Liver (tissue), 3 donors: Measurements from ENCODE around the gene CELA2A.

Experiments
- EGR1 ChIP-seq, 2 donors: IDR thresholded peaks; 2 replicates each; pipeline ENCODE4 v1.6.1; 2016 to 2018; ENCODE audit warnings: antibody characterized with exemption in 2 of 2, low read depth in 2 of 2
- RAD21 ChIP-seq, 2 donors: IDR thresholded peaks; 2 replicates each; pipeline ENCODE4 v1.6.1; 2016; ENCODE audit warnings: antibody characterized with exemption in 2 of 2, mild to moderate bottlenecking in 2 of 2
- REST ChIP-seq: IDR thresholded peaks from 2 replicates; pipeline ENCODE4 v1.6.1; 2016; ENCODE audit warnings: antibody characterized with exemption, mild to moderate bottlenecking
- RXRA ChIP-seq, 2 donors: IDR thresholded peaks; 2 replicates each; pipeline ENCODE4 v1.6.1; 2017 to 2018; ENCODE audit warnings: antibody characterized with exemption in 2 of 2, mild to moderate bottlenecking in 1 of 2
- TAF1 ChIP-seq: conservative IDR thresholded peaks from 2 replicates; pipeline ENCODE4 v1.6.1; 2016; ENCODE audit warnings: antibody characterized with exemption, mild to moderate bottlenecking
- YY1 ChIP-seq: IDR thresholded peaks from 2 replicates; pipeline ENCODE4 v1.6.1; 2016; ENCODE audit warnings: antibody characterized with exemption, mild to moderate bottlenecking
- TF ChIP-seq, protein P1 (sequence below): fragments of 150-350 bp; IDR thresholded peaks from 2 replicates; pipeline ENCODE4 v1.5.1; 2017; ENCODE audit warnings: improper control_type of control experiment, low read depth, low read length; ENCODE audit not compliant: missing input control
- TF ChIP-seq, protein P2 (sequence below): IDR thresholded peaks from 2 replicates; pipeline ENCODE4 v1.6.1; 2016; ENCODE audit warnings: antibody characterized with exemption
- donor health status: healthy.
- donor health status: healthy.

GRCh38 chr1:15442119-15442518 lies 14.4 kb upstream of the CELA2A start:
- TF ChIP-seq, protein P1, sequence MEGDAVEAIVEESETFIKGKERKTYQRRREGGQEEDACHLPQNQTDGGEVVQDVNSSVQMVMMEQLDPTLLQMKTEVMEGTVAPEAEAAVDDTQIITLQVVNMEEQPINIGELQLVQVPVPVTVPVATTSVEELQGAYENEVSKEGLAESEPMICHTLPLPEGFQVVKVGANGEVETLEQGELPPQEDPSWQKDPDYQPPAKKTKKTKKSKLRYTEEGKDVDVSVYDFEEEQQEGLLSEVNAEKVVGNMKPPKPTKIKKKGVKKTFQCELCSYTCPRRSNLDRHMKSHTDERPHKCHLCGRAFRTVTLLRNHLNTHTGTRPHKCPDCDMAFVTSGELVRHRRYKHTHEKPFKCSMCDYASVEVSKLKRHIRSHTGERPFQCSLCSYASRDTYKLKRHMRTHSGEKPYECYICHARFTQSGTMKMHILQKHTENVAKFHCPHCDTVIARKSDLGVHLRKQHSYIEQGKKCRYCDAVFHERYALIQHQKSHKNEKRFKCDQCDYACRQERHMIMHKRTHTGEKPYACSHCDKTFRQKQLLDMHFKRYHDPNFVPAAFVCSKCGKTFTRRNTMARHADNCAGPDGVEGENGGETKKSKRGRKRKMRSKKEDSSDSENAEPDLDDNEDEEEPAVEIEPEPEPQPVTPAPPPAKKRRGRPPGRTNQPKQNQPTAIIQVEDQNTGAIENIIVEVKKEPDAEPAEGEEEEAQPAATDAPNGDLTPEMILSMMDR = no peak
- no peak for TF ChIP-seq TAF1
- no peak for TF ChIP-seq REST
- TF ChIP-seq EGR1 (IDR thresholded peaks at IDR 0.05; ENCODE audit: low read depth in 2 of 2) = no peak
- TF ChIP-seq, protein P2, sequence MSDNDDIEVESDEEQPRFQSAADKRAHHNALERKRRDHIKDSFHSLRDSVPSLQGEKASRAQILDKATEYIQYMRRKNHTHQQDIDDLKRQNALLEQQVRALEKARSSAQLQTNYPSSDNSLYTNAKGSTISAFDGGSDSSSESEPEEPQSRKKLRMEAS = no peak
- TF ChIP-seq RXRA (IDR thresholded peaks at IDR 0.05) = no peak
- TF ChIP-seq YY1 = no peak
- no peak for TF ChIP-seq RAD21 (IDR thresholded peaks at IDR 0.05)
